A549 (cell line): ENCODE measurements around the gene PASD1. TPM values are rescaled to one million over a fixed set of nuclear protein-coding genes. Genes with fewer than 3 reads are reported as not detected.

Experiments
- ATAC-seq, 2 experiments: fragments of 200-7000 bp in 1 of 2; fragments of >200 bp in 1 of 2; cut with Nextera tagmentation in 1 of 2; cut with Tn5 transposase in 1 of 2; 3 replicates each; pipeline versions ENCODE4 v1.8.0 to v1.9.1; 2018 to 2020; ENCODE audit warnings: mild to moderate bottlenecking in 1 of 2, moderate library complexity in 1 of 2
- CTCF ChIA-PET: fragments of 300-600 bp; sonication (Branson Sonifier 250); formaldehyde crosslinking; extraction: SDS; loops from one replicate; lab custom pipeline; 2021; ENCODE audit warnings: antibody characterized with exemption, inconsistent platforms; lab: Yijun Ruan, JAX
- POLR2A ChIA-PET: fragments of 350-600 bp; formaldehyde crosslinking; extraction: SDS; loops from one replicate; lab custom pipeline; 2021; ENCODE audit warnings: antibody characterized with exemption, inconsistent platforms; lab: Yijun Ruan, JAX
- DNase-seq, 2 experiments: peaks; one replicate each; pipeline versions ENCODE4 v3.0.0 to v3.0.0-alpha.2; 2011 to 2016; ENCODE audit warnings: low read depth in 1 of 2, low spot score in 1 of 2
- FAIRE-seq: peaks from 2 replicates; lab custom pipeline; 2011; peaks lifted over from hg19 to GRCh38; lab: Jason Lieb, UNC
- H3K27ac ChIP-seq, 2 experiments: fragments of >200 bp; sonication (Bioruptor Twin); formaldehyde crosslinking; 3 replicates each; pipeline ENCODE4 v1.5.1; 2016 to 2017
- H3K4me1 ChIP-seq: fragments of >200 bp; sonication (Bioruptor Twin); formaldehyde crosslinking; 3 replicates; pipeline ENCODE4 v1.6.1; 2016
- H3K4me2 ChIP-seq: fragments of >200 bp; sonication (Bioruptor Twin); formaldehyde crosslinking; 3 replicates; pipeline ENCODE4 v1.6.1; 2016
- H3K4me3 ChIP-seq: fragments of >200 bp; sonication (Bioruptor Twin); formaldehyde crosslinking; 3 replicates; pipeline ENCODE4 v1.5.1; 2016
- H3K9me3 ChIP-seq: fragments of >200 bp; sonication (Bioruptor Twin); formaldehyde crosslinking; 3 replicates; pipeline ENCODE4 v1.6.1; 2016
- BHLHE40 ChIP-seq: IDR thresholded peaks from 2 replicates; pipeline ENCODE4 v1.6.1; 2012; ENCODE audit warnings: low read depth, low read length, inconsistent platforms
- CBX2 ChIP-seq: fragments of 200-600 bp; sonication (generic); IDR thresholded peaks from 2 replicates; pipeline ENCODE4 v1.6.1; 2016; ENCODE audit warnings: low read depth, mild to moderate bottlenecking, borderline replicate concordance
- CBX8 ChIP-seq: fragments of 200-600 bp; sonication (generic); IDR thresholded peaks from 2 replicates; pipeline ENCODE4 v1.6.1; 2016
- CHD4 ChIP-seq: fragments of 200-600 bp; sonication (generic); IDR thresholded peaks from 2 replicates; pipeline ENCODE4 v1.6.1; 2016; ENCODE audit warnings: antibody characterized with exemption, mild to moderate bottlenecking, borderline replicate concordance
- CTCF ChIP-seq: fragments of >200 bp; sonication (Bioruptor Twin); formaldehyde crosslinking; IDR thresholded peaks from 3 replicates; pipeline ENCODE4 v1.5.1; 2016
- ESRRA ChIP-seq: fragments of 150-350 bp; IDR thresholded peaks from 2 replicates; pipeline ENCODE4 v1.6.1; 2014; ENCODE audit warnings: mild to moderate bottlenecking, low read length, borderline replicate concordance
- FOSL2 ChIP-seq, 2 experiments: fragments of 450-650 bp in 1 of 2; fragments of >200 bp in 1 of 2; sonication (Bioruptor Twin) in 1 of 2; formaldehyde crosslinking; IDR thresholded peaks; 2 replicates each; pipeline versions ENCODE4 v1.5.0 to v1.6.1; 2016 to 2020; ENCODE audit warnings: mild to moderate bottlenecking in 1 of 2, moderate library complexity in 1 of 2
- HDAC2 ChIP-seq: fragments of 200-600 bp; sonication (generic); IDR thresholded peaks from 2 replicates; pipeline ENCODE4 v1.6.1; 2016
- HEYL ChIP-seq: fragments of 250-450 bp; sonication (Bioruptor Pico); IDR thresholded peaks from 2 replicates; pipeline ENCODE4 v1.8.0; 2021; ENCODE audit warnings: mild to moderate bottlenecking, moderate library complexity
- JUNB ChIP-seq: fragments of >200 bp; sonication (Bioruptor Twin); formaldehyde crosslinking; IDR thresholded peaks from 2 replicates; pipeline ENCODE4 v1.6.1; 2016
- KDM5A ChIP-seq: fragments of 200-600 bp; sonication (generic); IDR thresholded peaks from 2 replicates; pipeline ENCODE4 v1.6.1; 2016; ENCODE audit warnings: antibody characterized with exemption, mild to moderate bottlenecking
- MAZ ChIP-seq: fragments of 150-350 bp; IDR thresholded peaks from 2 replicates; pipeline ENCODE4 v1.6.1; 2014; ENCODE audit warnings: antibody characterized with exemption, low read depth, low read length, borderline replicate concordance
- MYC ChIP-seq: IDR thresholded peaks from 2 replicates; pipeline ENCODE4 v1.6.1; 2012; ENCODE audit warnings: mild to moderate bottlenecking, inconsistent platforms, low read length, improper control_type of control experiment, borderline replicate concordance
- NPAS2 ChIP-seq: fragments of 250-450 bp; sonication (Bioruptor Pico); IDR thresholded peaks from 2 replicates; pipeline ENCODE4 v1.8.0; 2022; ENCODE audit warnings: mild to moderate bottlenecking, moderate library complexity, borderline replicate concordance
- PHF8 ChIP-seq: fragments of 200-600 bp; sonication (generic); IDR thresholded peaks from 2 replicates; pipeline ENCODE4 v1.6.1; 2016; ENCODE audit warnings: low read depth, mild to moderate bottlenecking, antibody characterized with exemption, moderate library complexity, borderline replicate concordance
- POLR2A ChIP-seq: IDR thresholded peaks from 2 replicates; pipeline ENCODE4 v1.6.1; 2012; ENCODE audit warnings: mild to moderate bottlenecking, low read length
- RNF2 ChIP-seq: fragments of 200-600 bp; sonication (generic); IDR thresholded peaks from 2 replicates; pipeline ENCODE4 v1.6.1; 2016; ENCODE audit warnings: low read depth, mild to moderate bottlenecking, antibody characterized with exemption, moderate library complexity, borderline replicate concordance
- ZFP36 ChIP-seq: fragments of 450-650 bp; IDR thresholded peaks from 2 replicates; pipeline ENCODE4 v1.6.1; 2014; ENCODE audit warnings: borderline replicate concordance; ENCODE audit not compliant: partially characterized antibody
- WGBS: methylation state at CpG from one replicate; pipeline ENCODE4 v1.1.6; 2017; ENCODE audit errors: missing lambda C conversion rate; 5-methylcytosine and 5-hydroxymethylcytosine counted together
- polyA plus RNA-seq, 4 experiments: library from polyadenylated mRNA; depleted of rRNA in 3 of 4; stranded (reverse); fragments of >200 nt; fragmentation: RNase III in 1 of 4; extraction: RNeasy Plus Mini Kit Qiagen cat#74134 plus additional on column Dnase treatment in 1 of 4; gene quantifications; 2 replicates in 3 of 4; 3 replicates in 1 of 4; pipeline ENCODE4 v1.2.3, GENCODE V29; 2011 to 2017
- TF ChIP-seq, protein P1 (sequence below): IDR thresholded peaks from 2 replicates; pipeline ENCODE4 v1.6.1; 2012
- TF ChIP-seq, protein P2 (sequence below): fragments of 150-350 bp; IDR thresholded peaks from 2 replicates; pipeline ENCODE4 v1.6.1; 2014; ENCODE audit warnings: low read depth, mild to moderate bottlenecking, low read length
- TF ChIP-seq, protein P3 (sequence below): IDR thresholded peaks from 2 replicates; pipeline ENCODE4 v1.6.1; 2012; ENCODE audit warnings: low read depth, borderline replicate concordance
- TF ChIP-seq, protein P4 (sequence below): fragments of 250-450 bp; sonication (Bioruptor Pico); IDR thresholded peaks from 2 replicates; pipeline ENCODE4 v1.5.0; 2021; ENCODE audit warnings: mild to moderate bottlenecking, moderate library complexity, borderline replicate concordance

Gene PASD1
- polyA plus RNA-seq, 2 of the 4 experiments (the other 2 are of a cell fraction): not detected

DNA sequence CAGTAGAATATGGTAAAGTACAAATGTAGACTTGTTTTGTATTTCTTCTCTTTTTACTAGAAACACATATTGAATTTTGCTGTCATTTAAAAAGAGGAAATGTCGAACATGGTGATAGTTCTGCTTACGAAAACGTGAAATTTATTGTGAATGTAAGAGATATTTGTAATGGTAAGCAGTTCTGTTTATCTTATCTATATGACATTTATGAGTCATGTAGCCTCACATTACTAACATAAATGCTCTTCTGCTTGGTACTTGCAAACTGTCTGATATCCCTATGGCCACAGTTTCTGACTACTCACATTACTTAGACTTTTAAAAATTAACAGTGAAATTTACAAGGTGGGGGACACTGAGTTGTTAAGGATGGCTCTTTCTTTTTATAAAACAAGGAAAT lies 57.9 kb downstream of the PASD1 start (continued):
- no peak for TF ChIP-seq HEYL (CRISPR knock-in tag)
- TF ChIP-seq, protein P1, sequence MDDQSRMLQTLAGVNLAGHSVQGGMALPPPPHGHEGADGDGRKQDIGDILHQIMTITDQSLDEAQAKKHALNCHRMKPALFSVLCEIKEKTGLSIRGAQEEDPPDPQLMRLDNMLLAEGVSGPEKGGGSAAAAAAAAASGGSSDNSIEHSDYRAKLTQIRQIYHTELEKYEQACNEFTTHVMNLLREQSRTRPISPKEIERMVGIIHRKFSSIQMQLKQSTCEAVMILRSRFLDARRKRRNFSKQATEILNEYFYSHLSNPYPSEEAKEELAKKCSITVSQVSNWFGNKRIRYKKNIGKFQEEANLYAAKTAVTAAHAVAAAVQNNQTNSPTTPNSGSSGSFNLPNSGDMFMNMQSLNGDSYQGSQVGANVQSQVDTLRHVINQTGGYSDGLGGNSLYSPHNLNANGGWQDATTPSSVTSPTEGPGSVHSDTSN: no peak
- TF ChIP-seq CBX2: no peak
- no peak for TF ChIP-seq KDM5A
- TF ChIP-seq MAZ: no peak
- no peak for TF ChIP-seq FOSL2 (IDR thresholded peaks at IDR 0.05)
- no peak for TF ChIP-seq FOSL2 (CRISPR knock-in tag; IDR thresholded peaks at IDR 0.05)
- no peak for TF ChIP-seq PHF8
- TF ChIP-seq, protein P2, sequence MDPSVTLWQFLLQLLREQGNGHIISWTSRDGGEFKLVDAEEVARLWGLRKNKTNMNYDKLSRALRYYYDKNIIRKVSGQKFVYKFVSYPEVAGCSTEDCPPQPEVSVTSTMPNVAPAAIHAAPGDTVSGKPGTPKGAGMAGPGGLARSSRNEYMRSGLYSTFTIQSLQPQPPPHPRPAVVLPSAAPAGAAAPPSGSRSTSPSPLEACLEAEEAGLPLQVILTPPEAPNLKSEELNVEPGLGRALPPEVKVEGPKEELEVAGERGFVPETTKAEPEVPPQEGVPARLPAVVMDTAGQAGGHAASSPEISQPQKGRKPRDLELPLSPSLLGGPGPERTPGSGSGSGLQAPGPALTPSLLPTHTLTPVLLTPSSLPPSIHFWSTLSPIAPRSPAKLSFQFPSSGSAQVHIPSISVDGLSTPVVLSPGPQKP: no peak
- TF ChIP-seq, protein P3, sequence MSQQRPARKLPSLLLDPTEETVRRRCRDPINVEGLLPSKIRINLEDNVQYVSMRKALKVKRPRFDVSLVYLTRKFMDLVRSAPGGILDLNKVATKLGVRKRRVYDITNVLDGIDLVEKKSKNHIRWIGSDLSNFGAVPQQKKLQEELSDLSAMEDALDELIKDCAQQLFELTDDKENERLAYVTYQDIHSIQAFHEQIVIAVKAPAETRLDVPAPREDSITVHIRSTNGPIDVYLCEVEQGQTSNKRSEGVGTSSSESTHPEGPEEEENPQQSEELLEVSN: no peak
- TF ChIP-seq, protein P4, sequence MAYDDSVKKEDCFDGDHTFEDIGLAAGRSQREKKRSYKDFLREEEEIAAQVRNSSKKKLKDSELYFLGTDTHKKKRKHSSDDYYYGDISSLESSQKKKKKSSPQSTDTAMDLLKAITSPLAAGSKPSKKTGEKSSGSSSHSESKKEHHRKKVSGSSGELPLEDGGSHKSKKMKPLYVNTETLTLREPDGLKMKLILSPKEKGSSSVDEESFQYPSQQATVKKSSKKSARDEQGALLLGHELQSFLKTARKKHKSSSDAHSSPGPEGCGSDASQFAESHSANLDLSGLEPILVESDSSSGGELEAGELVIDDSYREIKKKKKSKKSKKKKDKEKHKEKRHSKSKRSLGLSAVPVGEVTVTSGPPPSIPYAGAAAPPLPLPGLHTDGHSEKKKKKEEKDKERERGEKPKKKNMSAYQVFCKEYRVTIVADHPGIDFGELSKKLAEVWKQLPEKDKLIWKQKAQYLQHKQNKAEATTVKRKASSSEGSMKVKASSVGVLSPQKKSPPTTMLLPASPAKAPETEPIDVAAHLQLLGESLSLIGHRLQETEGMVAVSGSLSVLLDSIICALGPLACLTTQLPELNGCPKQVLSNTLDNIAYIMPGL (CRISPR knock-in tag): no peak
- no peak for TF ChIP-seq POLR2A
- TF ChIP-seq MYC: no peak

GRCh38 chrX:151624677-151625076 lies 61.2 kb downstream of the PASD1 start:
- no peak overlapping the region for H3K4me3 ChIP-seq
- FAIRE-seq: peak; percentile 59
- TF ChIP-seq HDAC2 (no peak), CBX8 (no peak), CHD4 (no peak), ESRRA (no peak), NPAS2 (CRISPR knock-in tag) (no peak), JUNB (no peak), MYC (no peak), RNF2 (no peak), ZFP36 (no peak), HEYL (CRISPR knock-in tag) (no peak), BHLHE40 (no peak), CTCF (no peak)
- TF ChIP-seq, protein P2: no peak
- CTCF ChIA-PET: interaction anchor here (0.6 kb wide), 1 partner anchor 1008 kb away, joined by 3 read pairs; no protein-coding TSS in a partner anchor
- 0% methylated on average over 2 of the region's 2 CpGs for WGBS
- ATAC-seq: no peak
- no peaks in the 10 kb centered on the region for H3K4me1 ChIP-seq
- POLR2A ChIA-PET: no interaction called here
- DNase-seq: no peak
- H3K9me3 ChIP-seq: no peaks in the 10 kb centered on the region
- no peak overlapping the region for H3K4me2 ChIP-seq
- H3K27ac ChIP-seq: no peak overlapping the region
